ENCODE measurements around the gene PRAC2. TPM values are rescaled to one million over a fixed set of nuclear protein-coding genes. Genes with fewer than 3 reads are reported as not detected.

PRAC2 gene
- not detected in 2 replicates for total RNA-seq

DNA sequence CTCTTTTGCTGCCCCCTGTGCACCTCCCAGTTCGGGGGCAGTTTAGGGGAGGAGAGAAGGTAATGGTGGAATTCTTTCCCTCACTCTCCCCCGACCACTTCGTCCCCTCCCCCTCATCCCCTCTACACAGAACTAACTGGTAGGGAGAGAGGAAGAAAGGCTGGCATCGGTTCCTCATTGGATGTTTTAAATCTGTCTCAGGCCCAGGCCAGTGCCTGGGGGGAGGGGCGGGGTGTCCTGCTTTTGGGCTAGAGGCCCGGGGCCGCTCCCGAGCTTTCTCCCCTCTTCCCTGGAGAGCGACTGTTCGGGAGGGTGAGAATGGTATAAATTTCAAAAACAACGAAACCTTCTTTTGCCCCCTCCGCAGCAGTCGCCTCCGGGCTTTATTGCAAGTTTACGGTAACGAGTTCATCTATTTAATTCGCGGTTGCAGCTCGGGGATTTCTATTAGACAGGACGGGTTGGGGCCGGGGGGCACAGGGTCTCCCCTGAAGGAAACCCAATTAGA is at the start of gene PRAC2:
TSS of gene PRAC2 (plus strand) at position 271 of the 508 bp plus-strand sequence. CDS start 1,226 bp downstream, outside the sequence.
- TF ChIP-seq, protein P1, sequence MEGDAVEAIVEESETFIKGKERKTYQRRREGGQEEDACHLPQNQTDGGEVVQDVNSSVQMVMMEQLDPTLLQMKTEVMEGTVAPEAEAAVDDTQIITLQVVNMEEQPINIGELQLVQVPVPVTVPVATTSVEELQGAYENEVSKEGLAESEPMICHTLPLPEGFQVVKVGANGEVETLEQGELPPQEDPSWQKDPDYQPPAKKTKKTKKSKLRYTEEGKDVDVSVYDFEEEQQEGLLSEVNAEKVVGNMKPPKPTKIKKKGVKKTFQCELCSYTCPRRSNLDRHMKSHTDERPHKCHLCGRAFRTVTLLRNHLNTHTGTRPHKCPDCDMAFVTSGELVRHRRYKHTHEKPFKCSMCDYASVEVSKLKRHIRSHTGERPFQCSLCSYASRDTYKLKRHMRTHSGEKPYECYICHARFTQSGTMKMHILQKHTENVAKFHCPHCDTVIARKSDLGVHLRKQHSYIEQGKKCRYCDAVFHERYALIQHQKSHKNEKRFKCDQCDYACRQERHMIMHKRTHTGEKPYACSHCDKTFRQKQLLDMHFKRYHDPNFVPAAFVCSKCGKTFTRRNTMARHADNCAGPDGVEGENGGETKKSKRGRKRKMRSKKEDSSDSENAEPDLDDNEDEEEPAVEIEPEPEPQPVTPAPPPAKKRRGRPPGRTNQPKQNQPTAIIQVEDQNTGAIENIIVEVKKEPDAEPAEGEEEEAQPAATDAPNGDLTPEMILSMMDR (IDR thresholded peaks at IDR 0.05; ENCODE audit: insufficient read depth, low read length, severe bottlenecking): no peak
- peaks cover 90% of the 10 kb centered on the region for H3K27me3 ChIP-seq (ENCODE audit: control insufficient read depth, insufficient read depth, low read length)
- DNase-seq (ENCODE audit: low read depth): no peak
- H3K4me3 ChIP-seq (ENCODE audit: low read depth, low read length): no peak within 1 kb of the TSS
- FAIRE-seq: no peak
- no peaks in the 10 kb centered on the region for H3K36me3 ChIP-seq (ENCODE audit: control insufficient read depth, insufficient read depth, low read length)

DNA sequence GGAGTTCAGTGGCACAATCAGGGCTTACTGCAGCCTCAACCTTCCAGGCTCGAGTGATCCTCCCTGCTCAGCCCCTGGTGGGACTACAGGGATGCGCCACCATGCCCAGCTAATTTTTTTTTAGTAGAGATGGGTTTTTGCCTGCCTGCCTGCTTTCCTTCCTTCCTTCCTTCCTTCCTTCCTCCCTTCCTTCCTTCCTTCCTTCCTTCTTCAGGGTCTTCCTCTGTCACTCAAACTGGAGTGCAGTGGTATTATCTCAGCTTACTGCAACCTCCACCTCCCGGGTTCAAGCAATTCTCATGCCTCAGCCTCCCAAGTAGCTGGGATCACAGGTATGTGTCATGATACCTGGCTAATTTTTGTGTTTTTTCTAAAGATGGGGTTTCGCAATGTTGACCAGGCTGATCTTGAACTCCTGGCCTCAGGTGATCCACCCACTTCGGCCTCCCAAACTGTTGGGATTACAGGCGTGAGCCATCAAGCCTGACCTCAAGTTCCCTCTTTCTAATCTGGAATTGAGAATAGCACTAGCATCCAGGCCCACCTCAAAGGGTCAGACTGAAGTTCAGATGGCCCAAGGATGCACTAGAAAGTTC is 45.9 kb upstream of the PRAC2 start:
- Histone ChIP-seq H3K4me3 (ENCODE audit: low read depth, low read length) (no peak overlapping the region), H3K36me3 (ENCODE audit: control insufficient read depth, insufficient read depth, low read length) (no peaks in the 10 kb centered on the region), H3K27me3 (ENCODE audit: control insufficient read depth, insufficient read depth, low read length) (peaks cover 9% of the 10 kb centered on the region)
- TF ChIP-seq, protein P1 (IDR thresholded peaks at IDR 0.05; ENCODE audit: insufficient read depth, low read length, severe bottlenecking): no peak
- DNase-seq (ENCODE audit: low read depth) (no peak), FAIRE-seq (no peak)

DNA sequence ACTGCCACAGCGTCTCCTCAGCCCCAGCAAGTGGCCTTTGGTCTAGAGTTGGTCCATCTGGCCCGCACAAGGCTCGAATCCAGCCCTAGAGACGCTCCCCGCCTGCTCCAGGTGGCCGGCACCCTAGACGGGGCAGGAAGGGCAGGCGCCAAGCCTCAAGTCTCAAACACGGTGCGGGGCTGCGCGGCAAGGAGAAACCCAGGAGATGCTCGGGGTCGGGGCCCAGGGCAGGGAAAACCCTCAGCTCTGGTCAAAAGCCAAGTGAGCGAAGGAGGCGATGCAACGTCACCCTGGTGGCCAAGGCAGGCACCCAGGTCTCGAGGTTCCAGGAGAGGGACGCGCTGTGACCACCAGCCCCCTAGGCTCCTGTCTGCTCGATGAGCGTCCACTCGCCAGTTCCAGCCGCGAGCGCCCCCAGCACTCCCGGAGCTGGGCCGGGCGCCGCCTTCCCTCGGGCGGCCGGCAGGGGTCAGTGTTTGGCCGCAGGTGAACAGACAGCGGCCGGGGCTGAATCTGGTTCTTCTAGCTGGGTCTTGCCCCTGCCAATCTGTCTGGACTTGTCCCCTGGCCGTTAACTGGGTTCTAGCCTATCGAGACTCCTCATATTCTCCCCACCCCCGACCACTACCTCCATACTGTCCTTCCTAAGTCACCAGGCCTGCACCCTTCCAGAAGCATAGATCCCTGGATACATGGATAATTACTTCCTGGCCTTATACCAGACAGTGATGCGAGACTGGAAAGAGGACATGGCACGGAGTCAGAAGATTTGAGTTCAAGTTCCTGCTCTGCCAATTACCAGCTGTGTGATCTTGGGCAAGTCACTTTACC is 44.6 kb upstream of the PRAC2 start:
- Histone ChIP-seq H3K36me3 (ENCODE audit: control insufficient read depth, insufficient read depth, low read length) (no peaks in the 10 kb centered on the region), H3K27me3 (ENCODE audit: control insufficient read depth, insufficient read depth, low read length) (peaks cover 9% of the 10 kb centered on the region), H3K4me3 (ENCODE audit: low read depth, low read length) (no peak overlapping the region)
- peak; percentile 50 for DNase-seq (ENCODE audit: low read depth)
- TF ChIP-seq, protein P1 (IDR thresholded peaks at IDR 0.05; ENCODE audit: insufficient read depth, low read length, severe bottlenecking): peak; percentile 96
- FAIRE-seq: peak; percentile 32

DNA sequence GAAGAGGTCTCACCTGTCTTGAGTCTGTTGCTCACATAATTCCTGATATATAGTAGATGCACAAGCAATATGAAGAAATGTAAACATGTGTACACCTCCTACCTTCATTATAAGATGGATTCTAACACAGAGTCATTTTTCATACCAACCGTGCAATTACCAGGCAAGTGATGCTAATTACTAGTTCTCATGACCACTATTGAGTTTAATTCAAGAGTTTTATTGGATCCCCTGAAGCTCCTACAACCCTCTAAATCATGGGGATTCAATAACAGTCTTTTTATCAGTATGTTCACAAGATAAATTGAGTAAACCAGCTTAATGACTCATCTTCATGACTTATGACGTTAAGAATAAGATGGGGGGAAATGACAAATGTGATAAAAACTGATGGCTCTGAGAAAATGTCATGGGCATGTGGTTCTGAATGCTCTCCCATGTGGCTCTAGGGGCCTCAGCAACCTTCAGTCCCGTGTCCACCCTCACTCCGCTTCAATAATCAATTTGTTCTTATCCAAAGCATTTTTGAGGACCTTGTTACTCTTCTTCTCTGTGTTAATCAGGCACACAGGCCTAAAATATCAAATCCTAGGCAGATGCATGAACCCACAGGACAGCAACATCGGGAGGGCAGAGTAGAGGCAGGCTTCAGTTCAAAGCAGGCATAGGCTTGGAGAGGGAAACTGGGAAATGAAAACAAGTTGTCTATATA is 43.4 kb upstream of the PRAC2 start:
- DNase-seq (ENCODE audit: low read depth) (peak; percentile 10), FAIRE-seq (no peak)
- Histone ChIP-seq H3K36me3 (ENCODE audit: control insufficient read depth, insufficient read depth, low read length) (no peaks in the 10 kb centered on the region), H3K4me3 (ENCODE audit: low read depth, low read length) (no peak overlapping the region), H3K27me3 (ENCODE audit: control insufficient read depth, insufficient read depth, low read length) (peaks cover 9% of the 10 kb centered on the region)
- TF ChIP-seq, protein P1 (IDR thresholded peaks at IDR 0.05; ENCODE audit: insufficient read depth, low read length, severe bottlenecking): no peak

DNA sequence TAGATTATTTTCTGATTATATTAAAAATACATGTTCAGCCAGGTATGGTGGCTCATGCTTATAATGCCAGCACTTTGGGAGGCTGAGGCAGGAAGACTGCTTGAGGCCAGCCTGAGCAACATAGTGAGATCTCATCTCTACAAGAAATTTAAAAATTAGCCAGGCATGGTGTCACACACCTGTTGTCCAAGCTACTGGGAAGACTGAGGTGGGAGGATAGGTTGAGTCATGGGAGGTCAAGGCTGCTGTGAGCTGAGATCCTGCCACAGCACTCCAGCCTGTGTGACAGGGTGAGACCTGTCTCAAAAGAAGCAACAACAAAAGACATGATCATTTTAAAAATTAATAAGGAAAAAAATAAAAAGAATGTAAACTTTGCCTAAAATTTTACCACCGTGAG is 41.4 kb upstream of the PRAC2 start:
- FAIRE-seq (no peak), DNase-seq (ENCODE audit: low read depth) (no peak)
- Histone ChIP-seq H3K27me3 (ENCODE audit: control insufficient read depth, insufficient read depth, low read length) (peaks cover 9% of the 10 kb centered on the region), H3K4me3 (ENCODE audit: low read depth, low read length) (no peak overlapping the region), H3K36me3 (ENCODE audit: control insufficient read depth, insufficient read depth, low read length) (no peaks in the 10 kb centered on the region)
- TF ChIP-seq, protein P1 (IDR thresholded peaks at IDR 0.05; ENCODE audit: insufficient read depth, low read length, severe bottlenecking): no peak
